K562 (cell line): ENCODE results near the gene PHF3. TPM values are rescaled to one million over a fixed set of nuclear protein-coding genes. Genes with fewer than 3 reads are reported as not detected.

Experiments used
- ARID2 ChIP-seq: fragments of 450-650 bp; IDR thresholded peaks from 2 replicates; pipeline ENCODE4 v1.6.1; 2017; ENCODE audit warnings: antibody characterized with exemption, mild to moderate bottlenecking
- BMI1 ChIP-seq: fragments of 150-350 bp; IDR thresholded peaks from 2 replicates; pipeline ENCODE4 v1.6.1; 2014; ENCODE audit warnings: low read length
- DIDO1 ChIP-seq: fragments of 450-650 bp; IDR thresholded peaks from 2 replicates; pipeline ENCODE4 v1.6.1; 2016; ENCODE audit warnings: low read depth, missing biosample characterization, missing genetic modification characterization
- DNMT1 ChIP-seq: fragments of 450-650 bp; IDR thresholded peaks from 2 replicates; pipeline ENCODE4 v1.6.1; 2016; ENCODE audit warnings: antibody characterized with exemption, mild to moderate bottlenecking
- EGR1 ChIP-seq: fragments of 450-650 bp; conservative IDR thresholded peaks from 2 replicates; pipeline ENCODE4 v1.6.1; 2017; ENCODE audit warnings: mild to moderate bottlenecking
- ELK1 ChIP-seq: sonication (generic); formaldehyde crosslinking; IDR thresholded peaks from 2 replicates; pipeline ENCODE4 v1.8.1; 2022; ENCODE audit warnings: missing genetic modification reagents
- FOXJ2 ChIP-seq: fragments of 200-800 bp; sonication (Bioruptor generic); IDR thresholded peaks from 2 replicates; pipeline ENCODE4 v1.6.1; 2016; ENCODE audit warnings: missing genetic modification characterization, missing compliant biosample characterization
- HDAC2 ChIP-seq: fragments of 450-650 bp; IDR thresholded peaks from 2 replicates; pipeline ENCODE4 v1.6.1; 2016; ENCODE audit warnings: mild to moderate bottlenecking
- HLTF ChIP-seq: fragments of 450-650 bp; IDR thresholded peaks from 2 replicates; pipeline ENCODE4 v1.6.1; 2016
- HMGXB4 ChIP-seq: sonication (generic); formaldehyde crosslinking; IDR thresholded peaks from 2 replicates; pipeline ENCODE4 v1.8.1; 2023; ENCODE audit warnings: mild to moderate bottlenecking, missing genetic modification reagents
- HNRNPLL ChIP-seq: fragments of 200-400 bp; formaldehyde crosslinking; IDR thresholded peaks from 2 replicates; pipeline ENCODE4 v1.6.1; 2017; ENCODE audit warnings: low read length, low read depth, mild to moderate bottlenecking; ENCODE audit not compliant: poor library complexity, severe bottlenecking
- IRF2 ChIP-seq: sonication (generic); formaldehyde crosslinking; IDR thresholded peaks from 2 replicates; pipeline ENCODE4 v1.8.1; 2022; ENCODE audit warnings: mild to moderate bottlenecking, missing genetic modification reagents
- MBD2 ChIP-seq: sonication (generic); IDR thresholded peaks from 2 replicates; pipeline ENCODE4 v1.6.1; 2016; ENCODE audit warnings: low read depth, borderline replicate concordance
- MCM5 ChIP-seq: fragments of 450-650 bp; IDR thresholded peaks from 2 replicates; pipeline ENCODE4 v1.6.1; 2016; ENCODE audit warnings: low read depth
- NFE2 ChIP-seq: IDR thresholded peaks from 2 replicates; pipeline ENCODE4 v1.6.1; 2014; ENCODE audit warnings: antibody characterized with exemption, low read depth
- PHB2 ChIP-seq: fragments of 450-650 bp; IDR thresholded peaks from 2 replicates; pipeline ENCODE4 v1.6.1; 2017; ENCODE audit warnings: low read depth
- RAD21 ChIP-seq, 2 experiments: fragments of 250-450 bp in 1 of 2; fragments of 450-650 bp in 1 of 2; sonication (Bioruptor Pico) in 1 of 2; formaldehyde crosslinking in 1 of 2; IDR thresholded peaks in 1 of 2; conservative IDR thresholded peaks in 1 of 2; 2 replicates each; pipeline versions ENCODE4 v1.4.0 to v1.8.0; 2020 to 2022; ENCODE audit warnings: mild to moderate bottlenecking in 2 of 2, moderate library complexity in 1 of 2
- RBM14 ChIP-seq: fragments of 200-400 bp; formaldehyde crosslinking; IDR thresholded peaks from 2 replicates; pipeline ENCODE4 v1.6.1; 2018; ENCODE audit warnings: low read depth, mild to moderate bottlenecking, low read length, moderate library complexity, borderline replicate concordance; ENCODE audit not compliant: insufficient read depth
- RBM25 ChIP-seq: fragments of 200-400 bp; formaldehyde crosslinking; IDR thresholded peaks from 2 replicates; pipeline ENCODE4 v1.6.1; 2018; ENCODE audit warnings: low read length, low read depth, moderate library complexity; ENCODE audit not compliant: severe bottlenecking
- RUNX1 ChIP-seq: sonication (generic); IDR thresholded peaks from 2 replicates; pipeline ENCODE4 v1.6.1; 2016; ENCODE audit warnings: antibody characterized with exemption, low read depth
- SIX5 ChIP-seq, 2 experiments: IDR thresholded peaks; 2 replicates each; pipeline ENCODE4 v1.6.1; 2011; ENCODE audit warnings: low read length in 2 of 2, borderline replicate concordance in 1 of 2, low read depth in 1 of 2, mild to moderate bottlenecking in 1 of 2, moderate library complexity in 1 of 2; ENCODE audit not compliant: insufficient read depth in 1 of 2
- TGIF2 ChIP-seq: sonication (generic); formaldehyde crosslinking; IDR thresholded peaks from 2 replicates; pipeline ENCODE4 v1.8.1; 2022; ENCODE audit warnings: mild to moderate bottlenecking, missing genetic modification reagents, moderate library complexity
- THRAP3 ChIP-seq: fragments of 450-650 bp; IDR thresholded peaks from 2 replicates; pipeline ENCODE4 v1.6.1; 2016; ENCODE audit warnings: mild to moderate bottlenecking, inconsistent platforms, borderline replicate concordance
- U2AF1 ChIP-seq: fragments of 200-400 bp; formaldehyde crosslinking; optimal IDR thresholded peaks from 2 replicates; pipeline ENCODE3; 2017; ENCODE audit warnings: mild to moderate bottlenecking, low read depth, low read length, moderate library complexity
- ZNF174 ChIP-seq: fragments of 250-450 bp; sonication (Bioruptor Pico); IDR thresholded peaks from 2 replicates; pipeline ENCODE4 v1.4.0; 2020; ENCODE audit warnings: mild to moderate bottlenecking
- ZNF232 ChIP-seq: sonication (generic); formaldehyde crosslinking; IDR thresholded peaks from 2 replicates; pipeline ENCODE4 v1.8.0; 2022; ENCODE audit warnings: mild to moderate bottlenecking, missing genetic modification reagents
- ZNF354B ChIP-seq: fragments of 250-450 bp; sonication (Bioruptor Pico); IDR thresholded peaks from 2 replicates; pipeline ENCODE4 v1.4.0; 2020
- ZNF76 ChIP-seq: fragments of 250-450 bp; sonication (Bioruptor Pico); IDR thresholded peaks from 2 replicates; pipeline ENCODE4 v1.4.0; 2020; ENCODE audit warnings: mild to moderate bottlenecking, moderate library complexity, borderline replicate concordance
- polyA plus RNA-seq, 8 experiments: library from polyadenylated mRNA; depleted of rRNA in 4 of 8; stranded (reverse) in 5 of 8; unstranded in 3 of 8; fragments of >200 nt; fragmentation: Nextera tagmentation in 2 of 8; fragmentation: Illumina TruSeq in 1 of 8; extraction: Ambion mirVana in 2 of 8; extraction: Trizol in 1 of 8; gene quantifications; 2 replicates each; pipeline versions ENCODE4 v1.2.1 to v1.2.3, GENCODE V29; 2011 to 2014; ENCODE audit warnings: inconsistent platforms in 1 of 8, missing spikeins in 1 of 8
- total RNA-seq, 7 experiments: library from RNA; depleted of rRNA in 6 of 7; stranded (reverse); fragments of >200 nt in 6 of 7; fragmentation: Illumina TruSeq in 2 of 7; extraction: Trizol in 2 of 7; gene quantifications; 2 replicates each; pipeline versions ENCODE4 v1.2.1 to v1.2.3, GENCODE V29; 2011 to 2021; ENCODE audit warnings: low replicate concordance in 1 of 7

Gene PHF3
- total and polyA plus RNA-seq, 9 of the 15 experiments (the other 6 are each of a cell fraction or from before 2014, with no cell fraction given): 8.1 to 51.2 (median 30.9) TPM

GRCh38 chr6:63635588-63636517 is at the start of gene PHF3 (continued):
- TF ChIP-seq ZNF232 (CRISPR knock-in tag) (0 out of 2 replicates have a peak, but pooled peaks have one; percentile 73), U2AF1 (no peak), RBM25 (peak; percentile 22), DIDO1 (tag) (no peak), IRF2 (CRISPR knock-in tag) (no peak), DNMT1 (no peak), THRAP3 (no peak), PHB2 (no peak), EGR1 (peak; percentile 13; the same call in 1 of the 2 replicates), HMGXB4 (CRISPR knock-in tag) (peak; percentile 83; the same call in 1 of the 2 replicates), RBM14 (no peak), NFE2 (no peak), MBD2 (peak; percentile 2; the same call in 1 of the 2 replicates), SIX5 (IDR thresholded peaks at IDR 0.05; ENCODE audit: borderline replicate concordance in 1 of 2, insufficient read depth in 1 of 2, low read depth in 1 of 2, low read length in 2 of 2) (no peak), HNRNPLL (peak; percentile 59), ZNF174 (CRISPR knock-in tag) (no peak), ELK1 (no peak), MCM5 (no peak), HLTF (no peak), RUNX1 (no peak), BMI1 (no peak), ARID2 (no peak), ZNF76 (CRISPR knock-in tag) (no peak), RAD21 (CRISPR knock-in tag; conservative IDR thresholded peaks at IDR 0.05 in 1 of 2, IDR thresholded peaks at IDR 0.05 in 1 of 2) (no peak), HDAC2 (peak; percentile 17; the same call in 1 of the 2 replicates), FOXJ2 (tag) (0 out of 2 replicates have a peak, but pooled peaks have one; percentile 21), ZNF354B (CRISPR knock-in tag) (no peak), TGIF2 (0 out of 2 replicates have a peak, but pooled peaks have one; percentile 6)
